Brain microvascular endothelial cell (primary cell): ENCODE measurements around the gene NAPB.

Experiments used
- DNase-seq: peaks from one replicate; pipeline ENCODE4 v3.0.0-alpha.2; 2020
- H3K27ac ChIP-seq: fragments of 250-450 bp; sonication (Bioruptor Pico); 2 replicates; pipeline ENCODE4 v1.5.1; 2020; ENCODE audit warnings: mild to moderate bottlenecking, moderate library complexity
- H3K27me3 ChIP-seq: fragments of 250-450 bp; sonication (Bioruptor Pico); replicated peaks from 2 replicates; pipeline ENCODE4 v1.5.1; 2020; ENCODE audit warnings: mild to moderate bottlenecking
- H3K36me3 ChIP-seq: fragments of 250-450 bp; sonication (Bioruptor Pico); replicated peaks from 2 replicates; pipeline ENCODE4 v1.5.1; 2020; ENCODE audit warnings: mild to moderate bottlenecking
- H3K4me3 ChIP-seq: 2 replicates; pipeline ENCODE4 v1.5.1; 2011; ENCODE audit warnings: low read depth, mild to moderate bottlenecking, control low read depth, low read length, moderate library complexity
- CTCF ChIP-seq: IDR thresholded peaks from 2 replicates; pipeline ENCODE4 v1.5.1; 2011; ENCODE audit warnings: low read depth, mild to moderate bottlenecking, moderate library complexity, low read length, control low read depth, inconsistent platforms; ENCODE audit errors: missing control alignments
- in situ Hi-C: cut with HindIII; loops from 2 replicates; pipeline ENCODE4 v1.10.0; 2017; ENCODE audit warnings: low sequenced_read_pairs, low pct_ligation_motif_present

Gene NAPB

GRCh38 chr20:23347791-23348190 lies 73.5 kb downstream of the NAPB start:
- in situ Hi-C loops, result loop anchor here (25.0 kb wide), 1 partner anchor 660 kb away; no protein-coding TSS in a partner anchor
- no peak for TF ChIP-seq CTCF
- DNase-seq, result no peak
- Histone ChIP-seq H3K27ac (no peak overlapping the region), H3K36me3 (no peaks in the 10 kb centered on the region), H3K4me3 (no peak overlapping the region), H3K27me3 (no peaks in the 10 kb centered on the region)

GRCh38 chr20:23346002-23346401 lies 75.3 kb downstream of the NAPB start:
- H3K27me3 ChIP-seq, result no peaks in the 10 kb centered on the region
- no peaks in the 10 kb centered on the region for H3K36me3 ChIP-seq
- DNase-seq, result no peak
- H3K4me3 ChIP-seq, result no peak overlapping the region
- no peak for TF ChIP-seq CTCF
- no peak overlapping the region for H3K27ac ChIP-seq
- in situ Hi-C loops, result loop anchor here (25.0 kb wide), 1 partner anchor 659 kb away; no protein-coding TSS in a partner anchor

DNA sequence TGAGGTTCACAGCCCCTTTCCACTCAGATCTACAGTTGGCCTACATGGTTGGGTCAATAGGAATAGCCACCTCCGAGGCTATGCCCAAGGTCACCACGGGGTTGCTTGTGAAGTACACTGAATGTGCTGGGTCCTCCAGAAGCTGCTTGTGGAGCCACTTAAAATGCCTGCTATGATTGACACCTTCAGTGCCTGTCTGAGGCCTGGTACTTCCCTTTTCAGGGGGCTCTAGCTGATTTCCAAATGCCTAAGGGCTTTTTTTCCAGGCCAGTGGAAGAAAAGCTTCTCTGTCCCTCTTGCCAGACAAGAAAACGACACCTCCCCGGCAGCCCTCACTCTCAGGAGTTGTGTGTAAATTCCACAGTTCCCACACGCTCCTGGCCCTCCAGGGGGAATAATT lies 77.0 kb downstream of the NAPB start:
- Histone ChIP-seq H3K27me3 (no peaks in the 10 kb centered on the region), H3K36me3 (no peaks in the 10 kb centered on the region), H3K4me3 (no peak overlapping the region), H3K27ac (no peak overlapping the region)
- DNase-seq, result no peak
- in situ Hi-C loops, result loop anchor here (25.0 kb wide), 1 partner anchor 657 kb away; no protein-coding TSS in a partner anchor
- no peak for TF ChIP-seq CTCF

DNA sequence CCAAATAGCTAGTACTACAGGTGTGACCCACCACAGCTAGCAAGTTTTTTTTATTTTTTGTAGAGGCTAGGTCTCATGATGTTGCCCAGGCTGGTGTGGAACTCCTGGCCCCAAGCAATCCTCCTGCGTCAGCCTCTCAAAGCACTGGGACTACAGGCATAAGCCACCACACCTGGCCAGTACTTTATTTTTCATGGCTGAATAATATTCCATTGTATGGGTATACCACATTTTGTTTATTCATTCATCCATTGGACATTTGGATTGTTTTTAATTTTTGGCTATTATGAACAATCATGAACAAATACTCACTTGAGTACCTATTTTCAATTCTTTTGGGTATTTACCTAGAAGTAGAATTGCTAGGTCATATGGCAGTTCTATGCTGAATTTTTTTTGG lies 77.7 kb downstream of the NAPB start:
- in situ Hi-C loops, result loop anchor here (25.0 kb wide), 1 partner anchor 656 kb away; no protein-coding TSS in a partner anchor
- Histone ChIP-seq H3K36me3 (no peaks in the 10 kb centered on the region), H3K27ac (no peak overlapping the region), H3K27me3 (no peaks in the 10 kb centered on the region), H3K4me3 (no peak overlapping the region)
- DNase-seq, result no peak
- no peak for TF ChIP-seq CTCF

- H3K4me3 ChIP-seq, result no peak overlapping the region
- H3K36me3 ChIP-seq, result no peaks in the 10 kb centered on the region
- in situ Hi-C loops, result loop anchor here (25.0 kb wide), 1 partner anchor 654 kb away; no protein-coding TSS in a partner anchor
- no peaks in the 10 kb centered on the region for H3K27me3 ChIP-seq
- no peak for TF ChIP-seq CTCF
- DNase-seq, result no peak
- no peak overlapping the region for H3K27ac ChIP-seq
Measured at GRCh38 chr20:23341073-23341472, 80.2 kb downstream of the NAPB start.

DNA sequence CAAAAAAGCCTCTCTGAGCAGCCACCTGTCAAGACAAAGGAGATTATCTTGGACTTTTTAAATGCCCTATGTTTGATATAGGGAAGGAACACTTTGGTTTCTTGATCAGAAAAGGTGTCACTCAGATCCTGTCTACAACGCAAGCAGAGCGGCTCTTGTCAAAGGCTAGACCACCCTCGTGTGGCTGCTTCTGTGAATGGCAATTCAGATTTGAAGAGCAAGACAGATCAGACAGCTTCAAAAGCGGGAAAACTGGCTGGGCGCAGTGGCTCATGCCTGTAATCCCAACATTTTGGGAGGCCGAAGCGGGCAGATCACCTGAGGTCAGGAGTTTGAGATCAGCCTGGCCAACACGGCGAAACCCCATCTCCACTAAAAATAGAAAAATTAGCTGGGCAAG lies 80.8 kb downstream of the NAPB start:
- Histone ChIP-seq H3K27ac (no peak overlapping the region), H3K4me3 (no peak overlapping the region), H3K36me3 (no peaks in the 10 kb centered on the region), H3K27me3 (no peaks in the 10 kb centered on the region)
- peak; percentile 73 for DNase-seq
- in situ Hi-C loops, result loop anchor here (25.0 kb wide), 1 partner anchor 653 kb away; no protein-coding TSS in a partner anchor
- peak; percentile 87 for TF ChIP-seq CTCF
